DMS 273 (cell line): Measurements from ENCODE around the gene TRAF3IP1.
"Not testable (repeated sequence)": the region's sequence is repeated elsewhere in the genome, so short reads cannot be mapped to it uniquely, and the experiment has no call there.

ENCODE experiments used
- DNase-seq: peaks from one replicate; lab custom pipeline; 2025; ENCODE audit not compliant: unreplicated experiment; lab: John Stamatoyannopoulos, UW

TRAF3IP1 gene

DNA sequence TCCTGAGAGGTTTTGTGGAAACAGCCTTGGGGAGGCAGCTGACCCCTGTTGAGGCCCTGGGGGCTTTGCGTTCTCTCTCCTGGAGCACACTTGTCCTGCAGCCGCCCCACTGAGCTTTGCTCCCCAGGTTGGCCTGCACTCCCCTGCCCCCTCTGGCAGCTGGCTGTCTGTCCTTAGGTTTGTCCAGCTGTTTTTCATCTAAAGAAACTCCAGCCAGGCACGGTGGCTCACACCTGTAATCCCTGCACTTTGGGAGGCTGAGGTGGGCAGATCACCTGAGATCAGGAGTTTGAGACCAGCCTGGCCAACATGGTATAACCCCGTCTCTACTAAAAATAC is 84.9 kb downstream of the TRAF3IP1 start:
- not testable (repeated sequence) for DNase-seq

DNA sequence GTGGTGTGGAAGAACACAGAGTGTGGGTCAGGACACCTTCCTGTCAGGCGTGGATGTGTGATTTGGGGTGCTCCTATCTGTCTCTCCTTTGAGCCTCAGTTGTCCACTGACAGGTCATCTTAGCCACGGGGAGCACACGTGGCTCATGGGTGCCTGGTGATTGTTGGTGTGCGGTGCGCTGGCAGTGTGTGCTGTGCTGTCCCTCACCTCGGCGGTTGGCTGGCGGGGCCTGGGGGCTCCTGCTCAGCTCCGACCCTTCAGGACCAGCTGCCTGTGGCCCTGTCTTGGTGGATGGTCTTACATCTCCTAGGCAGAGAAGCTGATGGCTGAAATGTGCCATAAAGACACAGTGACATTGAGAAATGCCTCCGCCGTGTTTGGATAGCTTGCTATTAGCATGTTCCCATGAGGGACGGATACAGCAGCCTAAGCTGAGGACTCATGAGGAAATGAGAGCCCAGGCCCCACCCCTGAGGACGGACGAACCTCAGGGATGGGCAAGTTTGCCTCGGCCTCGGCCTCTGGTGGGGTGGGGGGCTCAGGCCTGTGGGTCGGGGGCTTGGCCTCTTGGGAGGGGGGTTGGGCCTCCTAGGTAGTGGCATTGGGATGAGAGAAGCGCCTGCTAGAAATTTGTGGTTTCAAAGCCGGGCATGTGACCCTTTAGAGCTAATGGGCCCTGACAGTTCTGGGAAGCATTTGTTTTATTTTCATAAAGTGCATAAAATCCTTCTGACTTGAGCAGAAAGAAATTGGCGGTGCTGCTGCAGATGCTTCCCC is 86.1 kb downstream of the TRAF3IP1 start:
- no peak for DNase-seq

- DNase-seq: no peak
Measured at GRCh38 chr2:238406998-238407285, 86.6 kb downstream of the TRAF3IP1 start.

DNA sequence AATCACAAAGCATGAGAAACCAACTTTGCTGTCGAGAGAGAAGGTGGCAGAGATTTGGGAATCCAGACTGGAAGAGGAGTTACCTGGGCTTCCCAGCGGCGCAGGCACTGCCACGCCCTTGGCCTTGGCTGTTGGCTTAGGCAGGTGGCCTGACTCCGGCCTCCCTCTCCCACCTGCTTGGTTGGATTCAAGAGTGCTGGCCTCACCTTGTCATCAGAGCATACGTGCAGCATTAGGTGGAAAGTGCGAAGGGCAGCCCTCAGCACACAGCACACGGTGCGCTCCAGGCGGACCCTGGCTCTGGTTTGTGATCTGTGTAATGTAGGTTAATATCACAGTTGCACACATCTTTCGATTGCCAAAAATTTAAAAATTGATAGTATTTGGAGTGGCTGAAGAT is 87.2 kb downstream of the TRAF3IP1 start:
- DNase-seq: no peak

DNA sequence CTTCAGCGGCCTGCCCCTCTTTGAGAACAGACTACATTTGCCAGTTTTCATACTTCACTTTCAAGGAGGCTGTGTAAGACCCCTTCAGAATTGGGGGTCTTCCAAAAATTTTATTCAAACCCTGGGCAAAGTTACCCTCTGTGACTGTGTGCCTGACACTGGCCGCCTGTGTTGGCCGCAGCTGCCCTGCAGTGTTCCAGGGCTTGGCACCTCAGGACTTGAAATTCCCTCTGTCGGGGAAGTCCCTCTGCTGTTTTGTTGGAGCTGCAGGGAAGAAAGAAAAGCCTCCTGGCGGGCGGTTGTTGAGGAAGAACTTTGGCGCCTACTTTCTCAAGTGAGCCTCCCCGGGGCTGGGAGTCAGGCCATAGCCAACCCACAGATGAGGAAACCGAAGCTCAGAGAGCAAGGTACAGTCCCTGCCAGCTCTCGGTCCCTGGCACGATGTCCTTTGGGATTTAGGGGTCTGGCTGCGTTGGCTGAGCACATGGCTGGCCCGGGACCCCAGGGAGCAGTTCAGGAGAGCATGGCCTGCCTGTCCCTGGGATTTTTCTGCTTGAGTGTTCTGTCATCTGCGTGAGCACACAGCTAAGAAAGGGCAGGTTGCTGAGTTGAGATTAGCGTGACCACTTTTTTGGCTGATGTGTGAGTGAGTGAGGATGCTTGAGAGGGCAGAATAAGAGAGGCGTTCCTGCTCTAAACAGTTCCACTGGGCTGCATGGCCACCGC is 88.5 kb downstream of the TRAF3IP1 start:
- DNase-seq: no peak

GRCh38 chr2:238409341-238410199 is 89.3 kb downstream of the TRAF3IP1 start:
- DNase-seq: no peak

DNA sequence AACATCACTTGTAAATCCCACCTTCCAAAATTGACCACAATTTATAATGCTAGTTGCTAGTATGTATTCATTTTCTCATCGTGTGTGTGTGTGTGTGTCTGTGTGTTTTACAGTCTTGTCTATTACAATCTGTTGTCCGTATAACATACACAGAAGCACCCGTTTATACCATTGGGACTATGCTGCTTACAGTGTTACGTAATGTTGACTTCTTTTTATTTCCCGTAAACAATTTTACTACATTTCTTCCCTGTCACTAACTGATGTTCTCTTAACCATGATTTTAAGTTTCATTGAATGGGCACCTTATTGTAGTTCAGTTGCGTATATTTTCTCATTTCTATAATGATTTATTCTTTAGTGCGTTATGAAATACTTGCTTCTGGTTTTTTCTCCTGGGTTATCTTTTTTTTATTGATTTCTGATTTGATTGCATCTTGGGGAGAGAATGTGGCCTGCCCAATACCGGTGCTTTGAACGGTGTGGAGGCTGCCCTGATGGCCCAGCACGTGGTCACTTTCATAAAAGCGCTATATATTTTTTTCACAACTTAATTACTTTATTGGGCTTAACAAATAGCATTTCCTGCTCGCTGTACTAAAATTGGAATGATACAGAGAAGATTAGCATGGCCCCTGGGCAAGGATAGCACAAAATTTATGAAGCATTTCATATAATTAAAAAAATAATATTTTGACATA is 91.9 kb downstream of the TRAF3IP1 start:
- DNase-seq: no peak

- DNase-seq: no peak
Measured at GRCh38 chr2:238413368-238413767, 93.0 kb downstream of the TRAF3IP1 start.

DNA sequence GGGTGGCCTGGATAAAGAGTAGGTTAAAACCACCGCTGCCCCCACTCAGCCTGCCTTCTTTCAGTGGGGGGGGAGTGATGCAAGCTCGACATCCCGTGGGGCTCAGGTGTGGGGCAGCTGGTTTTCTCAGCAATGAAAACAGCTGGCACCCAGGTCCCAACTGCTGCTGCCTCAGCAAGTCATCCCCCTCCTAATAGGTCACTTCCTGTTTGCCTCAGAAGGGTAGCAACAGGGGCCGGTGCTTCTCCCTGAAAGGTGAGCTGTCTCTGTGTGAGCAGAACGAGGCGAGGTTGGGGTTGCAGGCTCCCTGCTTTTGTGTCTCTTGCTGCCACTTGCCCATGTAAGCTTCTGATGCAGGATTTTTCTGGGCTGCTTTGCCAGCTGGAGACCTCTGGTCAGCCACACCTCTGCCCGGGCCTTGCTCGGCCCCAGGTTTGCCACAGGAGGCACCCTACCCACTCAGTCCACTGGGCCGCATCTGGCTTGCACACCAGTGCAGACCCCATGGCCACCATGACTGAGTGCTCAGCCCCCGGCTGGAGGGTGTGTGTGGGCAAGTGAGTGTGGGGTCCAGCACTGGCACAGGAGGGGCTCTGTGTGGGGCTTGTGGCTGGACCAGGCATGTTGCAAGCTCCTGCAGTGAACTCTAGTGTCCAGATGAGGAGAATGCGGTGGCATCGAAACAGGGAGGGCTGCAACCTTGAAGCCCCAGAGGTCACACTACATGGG is 94.9 kb downstream of the TRAF3IP1 start:
- DNase-seq: no peak

- DNase-seq: no peak
Measured at GRCh38 chr2:238415893-238416292, 95.6 kb downstream of the TRAF3IP1 start.

DNA sequence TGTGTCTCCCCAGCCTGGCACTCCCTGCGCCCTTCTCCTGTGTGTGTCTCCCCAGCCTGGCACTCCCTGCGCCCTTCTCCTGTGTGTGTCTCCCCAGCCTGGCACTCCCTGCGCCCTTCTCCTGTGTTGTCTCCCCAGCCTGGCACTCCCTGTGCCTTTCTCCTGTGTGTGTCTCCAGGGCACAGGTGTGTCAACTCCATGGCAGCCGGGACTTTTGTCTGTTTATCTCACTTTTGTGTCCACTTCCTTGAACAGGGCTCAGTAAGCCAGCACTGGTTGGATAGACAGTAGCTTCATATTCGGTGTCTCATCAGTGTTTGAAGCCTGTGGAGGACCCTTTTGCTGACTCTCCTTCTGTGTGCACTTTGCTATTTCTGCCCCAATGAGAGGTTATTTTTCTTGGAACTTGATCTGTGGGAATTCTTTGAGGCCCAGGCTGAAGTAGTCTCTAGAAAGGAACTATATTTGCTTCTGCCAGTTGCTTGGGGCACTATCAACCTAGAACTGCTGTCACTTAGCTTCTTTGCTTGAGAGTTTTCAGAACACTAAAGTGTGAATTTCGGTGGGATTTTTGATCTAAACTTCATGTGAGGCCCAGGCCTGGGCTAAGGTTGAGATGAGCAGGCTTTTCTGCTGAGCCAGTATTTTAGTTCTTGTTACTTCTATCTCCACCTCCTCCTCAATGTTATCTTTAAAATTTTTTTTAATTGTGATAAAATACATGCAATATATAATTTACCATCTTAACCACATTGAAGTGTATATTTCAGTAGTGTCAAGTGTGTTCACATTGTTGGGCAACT is 98.1 kb downstream of the TRAF3IP1 start:
- no peak for DNase-seq

GRCh38 chr2:238418999-238419546 is 98.8 kb downstream of the TRAF3IP1 start:
- DNase-seq: no peak

DNA sequence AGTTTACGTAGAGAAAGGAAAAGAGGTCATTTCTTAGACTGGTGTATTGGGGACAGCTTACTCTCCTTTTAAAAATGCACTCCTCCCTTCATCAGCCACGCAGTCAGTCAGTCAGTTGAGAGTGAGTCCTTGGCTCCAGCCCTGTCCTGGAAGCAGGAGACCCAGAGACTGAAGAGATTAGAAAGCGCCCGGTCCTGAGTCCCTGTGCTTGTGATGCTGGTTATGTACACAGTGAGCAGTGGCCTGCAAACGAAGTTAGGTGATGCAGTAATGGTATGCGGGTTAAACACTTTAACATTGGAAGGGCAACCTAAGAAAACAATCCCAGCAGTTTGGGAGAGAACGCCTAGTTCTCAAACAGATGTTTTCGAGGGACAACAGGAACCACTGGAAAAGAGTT is 100.1 kb downstream of the TRAF3IP1 start:
- DNase-seq: no peak

GRCh38 chr2:238420878-238421694 is 100.8 kb downstream of the TRAF3IP1 start:
- no peak for DNase-seq

GRCh38 chr2:238421695-238422035 is 101.3 kb downstream of the TRAF3IP1 start:
- DNase-seq: no peak

DNA sequence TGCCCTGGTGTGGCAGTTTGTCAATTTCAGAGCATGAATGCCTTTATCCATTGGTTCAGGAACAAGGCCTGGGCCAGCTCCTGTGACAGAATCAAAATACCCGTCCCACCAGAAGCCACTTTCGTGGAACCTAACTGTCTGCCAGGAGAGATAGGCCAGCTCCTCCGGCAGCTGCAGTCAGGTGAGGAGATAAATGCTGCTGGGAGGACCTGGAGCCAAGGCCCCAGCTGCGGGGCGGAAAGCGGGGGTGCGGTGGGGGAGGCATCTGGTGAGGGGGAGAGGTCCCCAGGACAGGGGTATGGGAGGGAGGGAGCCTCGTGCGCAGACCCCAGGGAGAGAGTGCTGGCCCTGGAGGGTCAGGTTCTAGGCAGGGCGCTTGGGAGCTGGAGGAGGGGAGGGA is 102.0 kb downstream of the TRAF3IP1 start:
- DNase-seq: no peak

DNA sequence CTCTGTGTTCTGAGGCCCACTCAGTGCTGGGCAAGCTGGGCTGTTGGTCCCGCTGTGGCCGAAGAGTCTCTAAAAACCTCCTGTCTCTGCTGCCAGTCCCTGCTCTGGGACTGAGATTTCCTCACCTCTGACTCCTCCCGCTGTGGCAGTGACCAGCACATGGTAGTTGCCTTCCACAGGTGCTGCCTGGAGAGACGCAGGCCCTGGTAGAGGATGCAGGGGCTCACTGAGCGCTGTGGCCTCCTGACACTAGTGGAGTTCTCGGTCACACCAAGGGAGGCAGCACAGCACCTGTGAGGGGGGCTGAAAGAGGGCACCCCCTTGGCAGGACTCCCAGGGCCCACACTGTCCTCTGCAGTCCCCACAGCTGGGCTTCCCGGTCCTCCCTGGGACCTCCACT is 102.6 kb downstream of the TRAF3IP1 start:
- no peak for DNase-seq

GRCh38 chr2:238423561-238424312 is 103.4 kb downstream of the TRAF3IP1 start:
- DNase-seq: peak; percentile 55
